H9 (cell line): ENCODE results near the gene CYB5RL. TPM values are rescaled to one million over a fixed set of nuclear protein-coding genes. Genes with fewer than 3 reads are reported as not detected.

Experiments
- DNase-seq: peaks from one replicate; pipeline ENCODE4 v3.0.0-alpha.2; 2017
- H2AFZ ChIP-seq: one replicate; pipeline ENCODE4 v1.6.1; 2013; ENCODE audit warnings: mild to moderate bottlenecking, low read length, control low read depth, moderate library complexity
- H2AK5ac ChIP-seq: 2 replicates; pipeline ENCODE4 v1.6.1; 2013; ENCODE audit warnings: low read length, control low read depth, mixed read lengths; ENCODE audit not compliant: insufficient read length
- H2BK120ac ChIP-seq: one replicate; pipeline ENCODE4 v1.6.1; 2013; ENCODE audit warnings: low read depth, mild to moderate bottlenecking, low read length, control low read depth, inconsistent platforms; ENCODE audit not compliant: poor library complexity, severe bottlenecking
- H2BK12ac ChIP-seq: 2 replicates; pipeline ENCODE4 v1.6.1; 2013; ENCODE audit warnings: low read length, control low read depth, mixed read lengths, low read depth; ENCODE audit not compliant: insufficient read length
- H2BK15ac ChIP-seq: 2 replicates; pipeline ENCODE4 v1.6.1; 2013; ENCODE audit warnings: low read depth, low read length, control low read depth
- H2BK20ac ChIP-seq: one replicate; pipeline ENCODE4 v1.6.1; 2013; ENCODE audit warnings: low read depth, mild to moderate bottlenecking, low read length, control low read depth, inconsistent platforms; ENCODE audit not compliant: poor library complexity, severe bottlenecking
- H2BK5ac ChIP-seq: 2 replicates; pipeline ENCODE4 v1.6.1; 2013; ENCODE audit warnings: low read length, control low read depth, mixed read lengths; ENCODE audit not compliant: insufficient read length
- H3K14ac ChIP-seq: 2 replicates; pipeline ENCODE4 v1.6.1; 2013; ENCODE audit warnings: low read length, control low read depth; ENCODE audit not compliant: insufficient read depth
- H3K18ac ChIP-seq: 2 replicates; pipeline ENCODE4 v1.6.1; 2013; ENCODE audit warnings: low read depth, mild to moderate bottlenecking, mixed read lengths, low read length, control low read depth; ENCODE audit not compliant: insufficient read length
- H3K23ac ChIP-seq: 2 replicates; pipeline ENCODE4 v1.6.1; 2013; ENCODE audit warnings: low read length, control low read depth, mixed read lengths, low read depth; ENCODE audit not compliant: insufficient read length
- H3K23me2 ChIP-seq: 2 replicates; pipeline ENCODE4 v1.6.1; 2013; ENCODE audit warnings: low read depth, mild to moderate bottlenecking, mixed read lengths, low read length, control low read depth; ENCODE audit not compliant: insufficient read length, poor library complexity, severe bottlenecking
- H3K27ac ChIP-seq: 2 replicates; pipeline ENCODE4 v1.5.1; 2013; ENCODE audit warnings: low read length, control low read depth, mixed read lengths, low read depth; ENCODE audit not compliant: insufficient read length
- H3K27me3 ChIP-seq: 2 replicates; pipeline ENCODE4 v1.6.1; 2013; ENCODE audit warnings: low read length, control low read depth, inconsistent platforms; ENCODE audit not compliant: insufficient read depth
- H3K4ac ChIP-seq: 2 replicates; pipeline ENCODE4 v1.6.1; 2013; ENCODE audit warnings: low read depth, mild to moderate bottlenecking, control low read depth, inconsistent platforms, low read length, moderate library complexity
- H3K4me1 ChIP-seq: 2 replicates; pipeline ENCODE4 v1.6.1; 2013; ENCODE audit warnings: low read length, control low read depth, inconsistent platforms; ENCODE audit not compliant: insufficient read depth
- H3K4me2 ChIP-seq: 2 replicates; pipeline ENCODE4 v1.6.1; 2013; ENCODE audit warnings: low read length, control low read depth, mixed read lengths; ENCODE audit not compliant: insufficient read length, insufficient read depth
- H3K56ac ChIP-seq: 2 replicates; pipeline ENCODE4 v1.6.1; 2013; ENCODE audit warnings: low read depth, mild to moderate bottlenecking, mixed read lengths, low read length, control low read depth; ENCODE audit not compliant: insufficient read length
- H3K79me1 ChIP-seq: 2 replicates; pipeline ENCODE4 v1.6.1; 2013; ENCODE audit warnings: low read depth, mild to moderate bottlenecking, moderate library complexity, low read length, control low read depth, inconsistent platforms; ENCODE audit not compliant: insufficient read depth, poor library complexity, severe bottlenecking
- H3K79me2 ChIP-seq: 2 replicates; pipeline ENCODE4 v1.6.1; 2013; ENCODE audit warnings: low read length, control low read depth, inconsistent platforms; ENCODE audit not compliant: insufficient read depth
- H3K9ac ChIP-seq: 2 replicates; pipeline ENCODE4 v1.6.1; 2013; ENCODE audit warnings: low read length, control low read depth, mixed read lengths; ENCODE audit not compliant: insufficient read length; ENCODE audit errors: extremely low read depth
- H3K9me3 ChIP-seq: one replicate; pipeline ENCODE4 v1.6.1; 2013; ENCODE audit warnings: low read depth, low read length, inconsistent platforms; ENCODE audit not compliant: control insufficient read depth
- H3T11ph ChIP-seq: one replicate; pipeline ENCODE4 v1.6.1; 2013; ENCODE audit warnings: mild to moderate bottlenecking, low read length, control low read depth, inconsistent platforms
- H4K20me1 ChIP-seq: one replicate; pipeline ENCODE4 v1.6.1; 2013; ENCODE audit not compliant: control insufficient read depth, insufficient read length, insufficient read depth
- H4K5ac ChIP-seq: 2 replicates; pipeline ENCODE4 v1.6.1; 2013; ENCODE audit warnings: low read depth, mild to moderate bottlenecking, mixed read lengths, low read length, control low read depth; ENCODE audit not compliant: insufficient read length
- H4K8ac ChIP-seq: replicated peaks from 2 replicates; pipeline ENCODE4 v1.6.1; 2013; ENCODE audit warnings: low read length, control low read depth, mixed read lengths, low read depth; ENCODE audit not compliant: insufficient read length
- H4K91ac ChIP-seq: 2 replicates; pipeline ENCODE4 v1.6.1; 2013; ENCODE audit warnings: low read depth, mild to moderate bottlenecking, moderate library complexity, mixed read lengths, low read length, control low read depth; ENCODE audit not compliant: insufficient read length
- H3K27ac Mint-ChIP-seq, 3 experiments: 2 replicates in 2 of 3; 3 replicates in 1 of 3; pipeline ENCODE4 v1.8.0; 2020 to 2021; ENCODE audit warnings: mixed read lengths in 3 of 3, mild to moderate bottlenecking in 1 of 3, moderate library complexity in 1 of 3
- H3K27me3 Mint-ChIP-seq: 2 replicates; pipeline ENCODE4 v1.8.0; 2021; ENCODE audit warnings: low read depth, mild to moderate bottlenecking, moderate library complexity, mixed read lengths
- H3K36me3 Mint-ChIP-seq, 3 experiments: 2 replicates in 2 of 3; 3 replicates in 1 of 3; pipeline ENCODE4 v1.8.0; 2020 to 2021; ENCODE audit warnings: low read depth in 3 of 3, mixed read lengths in 3 of 3; ENCODE audit not compliant: insufficient read depth in 1 of 3
- H3K4me1 Mint-ChIP-seq, 2 experiments: 2 replicates each; pipeline ENCODE4 v1.8.0; 2020; ENCODE audit warnings: mixed read lengths in 2 of 2
- H3K4me3 Mint-ChIP-seq, 2 experiments: 2 replicates in 1 of 2; 3 replicates in 1 of 2; pipeline ENCODE4 v1.8.0; 2020 to 2021; ENCODE audit warnings: mild to moderate bottlenecking in 2 of 2, mixed read lengths in 2 of 2, moderate library complexity in 1 of 2
- H3K9me3 Mint-ChIP-seq, 2 experiments: 2 replicates in 1 of 2; 3 replicates in 1 of 2; pipeline ENCODE4 v1.8.0; 2020; ENCODE audit warnings: mild to moderate bottlenecking in 2 of 2, mixed read lengths in 2 of 2, moderate library complexity in 1 of 2
- WGBS: extraction: QIAGEN DNeasy Blood & Tissue Kit; methylation state at CpG from one replicate; pipeline ENCODE4 v1.1.7; 2013; ENCODE audit warnings: missing lambda C conversion rate, low lambda C conversion rate, mixed read lengths; ENCODE audit not compliant: insufficient read length; ENCODE audit errors: extremely low coverage; 5-methylcytosine and 5-hydroxymethylcytosine counted together
- total RNA-seq: library from RNA; stranded (reverse); gene quantifications from 2 replicates; pipeline ENCODE4 v1.2.1, GENCODE V29; 2021
- TF ChIP-seq, protein P1 (sequence below): fragments of 200-600 bp; sonication (generic); conservative IDR thresholded peaks from 3 replicates; pipeline ENCODE4 v1.8.0; 2021; ENCODE audit warnings: antibody characterized with exemption, mild to moderate bottlenecking

The CYB5RL gene
- total RNA-seq, 1 experiment from 2014 or later = 12.6 TPM

GRCh38 chr1:54247863-54248515 lies 48.2 kb upstream of the CYB5RL start:
- Histone ChIP-seq H3K4me1 (no peaks in the 10 kb centered on the region), H3T11ph (no peak overlapping the region), H3K4ac (no peak overlapping the region), H4K91ac (no peak overlapping the region), H3K9ac (no peak overlapping the region), H2BK15ac (no peak overlapping the region), H3K18ac (no peak overlapping the region), H3K23ac (no peak overlapping the region), H2AK5ac (no peak overlapping the region), H3K27me3 (no peaks in the 10 kb centered on the region), H3K9me3 (no peaks in the 10 kb centered on the region), H2BK12ac (no peak overlapping the region), H3K56ac (no peak overlapping the region), H2AFZ (no peak overlapping the region), H4K20me1 (peaks cover under 1% of the 10 kb centered on the region), H3K4me2 (no peak overlapping the region), H3K79me2 (no peaks in the 10 kb centered on the region), H4K5ac (no peak overlapping the region), H3K23me2 (no peaks in the 10 kb centered on the region), H2BK20ac (no peak overlapping the region), H2BK120ac (no peak overlapping the region), H3K79me1 (no peaks in the 10 kb centered on the region), H3K27ac (no peak overlapping the region), H2BK5ac (peak overlapping the region; percentile 12), H4K8ac (no peak overlapping the region), H3K14ac (no peak overlapping the region)
- DNase-seq = no peak
- peaks cover 16 to 47% (median 32%) of the 10 kb centered on the region in 3 experiments for H3K36me3 Mint-ChIP-seq
- H3K27me3 Mint-ChIP-seq = no peaks in the 10 kb centered on the region
- H3K4me1 Mint-ChIP-seq = peaks cover 5 to 7% of the 10 kb centered on the region in 2 experiments; a peak in 2 of 4 replicates
- peak overlapping the region in 1 of 3 experiments; percentile 44; a peak in 2 of 7 replicates for H3K27ac Mint-ChIP-seq
- H3K4me3 Mint-ChIP-seq = no peak overlapping the region
- H3K9me3 Mint-ChIP-seq = no peaks in the 10 kb centered on the region
- TF ChIP-seq, protein P1, sequence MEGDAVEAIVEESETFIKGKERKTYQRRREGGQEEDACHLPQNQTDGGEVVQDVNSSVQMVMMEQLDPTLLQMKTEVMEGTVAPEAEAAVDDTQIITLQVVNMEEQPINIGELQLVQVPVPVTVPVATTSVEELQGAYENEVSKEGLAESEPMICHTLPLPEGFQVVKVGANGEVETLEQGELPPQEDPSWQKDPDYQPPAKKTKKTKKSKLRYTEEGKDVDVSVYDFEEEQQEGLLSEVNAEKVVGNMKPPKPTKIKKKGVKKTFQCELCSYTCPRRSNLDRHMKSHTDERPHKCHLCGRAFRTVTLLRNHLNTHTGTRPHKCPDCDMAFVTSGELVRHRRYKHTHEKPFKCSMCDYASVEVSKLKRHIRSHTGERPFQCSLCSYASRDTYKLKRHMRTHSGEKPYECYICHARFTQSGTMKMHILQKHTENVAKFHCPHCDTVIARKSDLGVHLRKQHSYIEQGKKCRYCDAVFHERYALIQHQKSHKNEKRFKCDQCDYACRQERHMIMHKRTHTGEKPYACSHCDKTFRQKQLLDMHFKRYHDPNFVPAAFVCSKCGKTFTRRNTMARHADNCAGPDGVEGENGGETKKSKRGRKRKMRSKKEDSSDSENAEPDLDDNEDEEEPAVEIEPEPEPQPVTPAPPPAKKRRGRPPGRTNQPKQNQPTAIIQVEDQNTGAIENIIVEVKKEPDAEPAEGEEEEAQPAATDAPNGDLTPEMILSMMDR = no peak
- no CpG with 5 or more reads among the region's 11 CpGs for WGBS
